A549 treated with GW870086 at 1 μM for 4 hours (cell line): Measurements from ENCODE around the gene HMX2. TPM values are rescaled to one million over a fixed set of nuclear protein-coding genes. Genes with fewer than 3 reads are reported as not detected.

Experiments
- total RNA-seq: library from RNA; stranded (reverse); fragments of 200-300 nt; extraction: Qiagen RNA extraction; gene quantifications from 5 replicates; pipeline ENCODE4 v1.2.3, GENCODE V29; 2022; ENCODE audit warnings: low read depth

The HMX2 gene
- total RNA-seq: 0.14 to 0.25 TPM in 2 of 5 replicates, not detected in the others

GRCh38 chr10:123147635-123148413 lies at the start of gene HMX2:
Gene HMX2, plus strand, starts transcription at chr10:123148136. Its CDS starts 243 bp downstream, at chr10:123148379.

GRCh38 chr10:123135415-123136141 lies 12.4 kb upstream of the HMX2 start, which contains the start of gene HMX3:
Gene HMX3, plus strand, starts transcription at chr10:123135970. Its CDS starts 81 bp downstream, at chr10:123136051.

GRCh38 chr10:123154092-123154710 lies 6.3 kb downstream of the HMX2 start, which contains the start of gene BUB3:
Gene BUB3, plus strand, starts transcription at chr10:123154402. Its CDS starts 516 bp downstream, at chr10:123154918.

Other genes with a start within 250 kb of the HMX2 start
- gene FAM24A, start 237.5 kb upstream of the HMX2 start, total RNA-seq: not detected in 5 replicates
- gene C10orf88, start 193.9 kb upstream of the HMX2 start, total RNA-seq: 5.7 to 10.3 TPM (median 9.8 TPM) in 5 replicates
- gene PSTK, start 167.7 kb upstream of the HMX2 start, total RNA-seq: 4.2 to 5.2 TPM (median 5.0 TPM) in 5 replicates
- 4.7 to 7.9 TPM (median 6.3 TPM) in 5 replicates for gene IKZF5, start 139.3 kb upstream of the HMX2 start, total RNA-seq
- gene ACADSB, start 139.1 kb upstream of the HMX2 start, total RNA-seq: 6.5 to 10.3 TPM (median 8.5 TPM) in 5 replicates
- 0.19 TPM in 1 of 5 replicates, not detected in the others for gene HMX3, start 12.2 kb upstream of the HMX2 start, total RNA-seq
- 153 to 199 TPM (median 174 TPM) in 5 replicates for gene BUB3, start 6.3 kb downstream of the HMX2 start, total RNA-seq